Right atrium auricular region (tissue), 2 donors: Measurements from ENCODE around the gene LIF. TPM values are rescaled to one million over a fixed set of nuclear protein-coding genes. Genes with fewer than 3 reads are reported as not detected.

Source experiments
- DNase-seq: peaks from one replicate; pipeline ENCODE4 v3.0.0-alpha.2; 2019; ENCODE audit warnings: low spot score
- H3K27ac ChIP-seq, 2 donors: fragments of 200-600 bp; sonication (generic); 1 replicate in 1 of 2; 2 replicates in 1 of 2; pipeline ENCODE4 v1.5.1; 2016 to 2019
- H3K27me3 ChIP-seq, 2 donors: fragments of 200-600 bp; sonication (generic); one replicate each; pipeline versions ENCODE4 v1.5.1 to v1.6.0; 2017 to 2019
- H3K36me3 ChIP-seq: fragments of 200-600 bp; sonication (generic); one replicate; pipeline ENCODE4 v1.5.1; 2016
- H3K4me1 ChIP-seq, 2 donors: fragments of 200-600 bp; sonication (generic); one replicate each; pipeline versions ENCODE4 v1.5.1 to v1.6.0; 2017 to 2019
- H3K4me3 ChIP-seq, 2 donors: fragments of 200-600 bp; sonication (generic); 1 replicate in 1 of 2; 2 replicates in 1 of 2; pipeline ENCODE4 v1.5.1; 2017 to 2019; ENCODE audit warnings: mild to moderate bottlenecking in 1 of 2, moderate library complexity in 1 of 2
- H3K9me3 ChIP-seq, 2 donors: fragments of 200-600 bp; sonication (generic); one replicate each; pipeline ENCODE4 v1.5.1; 2019
- total RNA-seq, 2 donors: library from RNA; depleted of rRNA; stranded (reverse); fragments of >200 nt; gene quantifications; one replicate each; pipeline ENCODE4 v1.1.0, GENCODE V29; 2016
- TF ChIP-seq, protein P1 (sequence below), 2 donors: fragments of 200-600 bp; sonication (generic); IDR thresholded peaks; one replicate each; pipeline ENCODE4 v1.5.1; 2019; ENCODE audit warnings: antibody characterized with exemption in 2 of 2

LIF gene
- total RNA-seq, 2 donors from 2014 or later = 0.79 to 8.9 TPM

DNA sequence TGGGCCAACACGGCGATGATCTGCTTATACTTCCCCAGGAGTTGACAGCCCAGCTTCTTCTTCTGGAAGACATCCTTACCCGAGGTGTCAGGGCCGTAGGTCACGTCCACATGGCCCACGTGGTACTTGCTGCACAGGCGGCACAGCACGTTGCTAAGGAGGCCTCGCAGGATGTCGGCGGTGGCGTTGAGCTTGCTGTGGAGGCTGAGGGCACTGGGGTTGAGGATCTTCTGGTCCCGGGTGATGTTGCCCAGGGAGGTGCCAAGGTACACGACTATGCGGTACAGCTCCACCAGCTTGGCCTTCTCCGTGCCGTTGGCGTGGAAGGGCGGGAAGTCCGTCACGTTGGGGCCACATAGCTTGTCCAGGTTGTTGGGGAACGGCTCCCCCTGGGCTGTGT lies 2.9 kb downstream of the LIF start:
- H3K4me1 ChIP-seq = peaks cover 0 to 21% of the 10 kb centered on the region in 2 donors
- no peaks in the 10 kb centered on the region for H3K36me3 ChIP-seq
- no peaks in the 10 kb centered on the region for H3K9me3 ChIP-seq
- H3K27me3 ChIP-seq = peaks cover 0 to 4% of the 10 kb centered on the region in 2 donors
- H3K27ac ChIP-seq = no peak overlapping the region
- no peak for DNase-seq
- TF ChIP-seq, protein P1, sequence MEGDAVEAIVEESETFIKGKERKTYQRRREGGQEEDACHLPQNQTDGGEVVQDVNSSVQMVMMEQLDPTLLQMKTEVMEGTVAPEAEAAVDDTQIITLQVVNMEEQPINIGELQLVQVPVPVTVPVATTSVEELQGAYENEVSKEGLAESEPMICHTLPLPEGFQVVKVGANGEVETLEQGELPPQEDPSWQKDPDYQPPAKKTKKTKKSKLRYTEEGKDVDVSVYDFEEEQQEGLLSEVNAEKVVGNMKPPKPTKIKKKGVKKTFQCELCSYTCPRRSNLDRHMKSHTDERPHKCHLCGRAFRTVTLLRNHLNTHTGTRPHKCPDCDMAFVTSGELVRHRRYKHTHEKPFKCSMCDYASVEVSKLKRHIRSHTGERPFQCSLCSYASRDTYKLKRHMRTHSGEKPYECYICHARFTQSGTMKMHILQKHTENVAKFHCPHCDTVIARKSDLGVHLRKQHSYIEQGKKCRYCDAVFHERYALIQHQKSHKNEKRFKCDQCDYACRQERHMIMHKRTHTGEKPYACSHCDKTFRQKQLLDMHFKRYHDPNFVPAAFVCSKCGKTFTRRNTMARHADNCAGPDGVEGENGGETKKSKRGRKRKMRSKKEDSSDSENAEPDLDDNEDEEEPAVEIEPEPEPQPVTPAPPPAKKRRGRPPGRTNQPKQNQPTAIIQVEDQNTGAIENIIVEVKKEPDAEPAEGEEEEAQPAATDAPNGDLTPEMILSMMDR (IDR thresholded peaks at IDR 0.05) = no peak
- no peak overlapping the region for H3K4me3 ChIP-seq

DNA sequence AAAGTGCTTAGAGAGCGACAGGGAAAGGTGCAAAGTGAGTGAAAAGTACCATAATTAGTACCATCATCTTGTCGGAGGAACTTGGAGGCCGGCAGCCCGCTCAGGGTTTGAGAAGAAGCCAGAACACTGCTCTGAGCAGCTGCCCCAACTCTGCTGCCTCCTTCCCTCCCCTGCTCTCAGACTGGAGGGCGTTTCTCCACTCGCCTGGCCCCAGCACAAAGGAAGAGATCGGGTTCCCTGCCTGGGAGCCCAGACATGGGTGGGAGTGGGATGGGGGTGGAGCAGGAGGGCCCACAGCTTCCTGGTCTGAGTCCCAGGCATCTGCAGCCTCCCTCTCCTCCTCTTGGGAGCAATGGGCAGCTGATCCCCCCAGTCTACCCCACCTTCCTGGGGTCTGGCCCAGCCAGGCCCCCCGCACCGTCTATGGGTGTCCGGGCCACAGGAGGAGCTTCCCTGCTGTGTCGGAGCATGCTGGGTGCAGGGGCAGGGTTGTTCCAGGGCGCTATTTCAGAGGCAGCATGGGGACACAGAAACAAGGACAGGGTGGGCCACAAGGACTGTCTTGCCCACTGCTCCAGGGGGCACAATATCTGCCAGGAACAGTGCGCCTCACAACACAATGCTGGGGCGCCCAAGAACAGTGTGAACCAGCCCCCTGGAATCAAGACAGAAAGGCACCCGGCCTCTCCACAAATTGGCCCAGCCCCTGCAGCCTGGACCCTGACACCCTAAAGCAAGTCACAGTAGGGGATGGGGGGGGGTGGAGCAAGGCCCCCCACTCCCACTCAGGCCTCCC lies 4.8 kb downstream of the LIF start:
- H3K9me3 ChIP-seq = no peaks in the 10 kb centered on the region
- no peaks in the 10 kb centered on the region for H3K36me3 ChIP-seq
- TF ChIP-seq, protein P1 (IDR thresholded peaks at IDR 0.05) = no peak
- DNase-seq = no peak
- no peaks in the 10 kb centered on the region for H3K27me3 ChIP-seq
- H3K27ac ChIP-seq = no peak overlapping the region
- peaks cover 0 to 17% of the 10 kb centered on the region in 2 donors for H3K4me1 ChIP-seq
- H3K4me3 ChIP-seq = no peak overlapping the region

DNA sequence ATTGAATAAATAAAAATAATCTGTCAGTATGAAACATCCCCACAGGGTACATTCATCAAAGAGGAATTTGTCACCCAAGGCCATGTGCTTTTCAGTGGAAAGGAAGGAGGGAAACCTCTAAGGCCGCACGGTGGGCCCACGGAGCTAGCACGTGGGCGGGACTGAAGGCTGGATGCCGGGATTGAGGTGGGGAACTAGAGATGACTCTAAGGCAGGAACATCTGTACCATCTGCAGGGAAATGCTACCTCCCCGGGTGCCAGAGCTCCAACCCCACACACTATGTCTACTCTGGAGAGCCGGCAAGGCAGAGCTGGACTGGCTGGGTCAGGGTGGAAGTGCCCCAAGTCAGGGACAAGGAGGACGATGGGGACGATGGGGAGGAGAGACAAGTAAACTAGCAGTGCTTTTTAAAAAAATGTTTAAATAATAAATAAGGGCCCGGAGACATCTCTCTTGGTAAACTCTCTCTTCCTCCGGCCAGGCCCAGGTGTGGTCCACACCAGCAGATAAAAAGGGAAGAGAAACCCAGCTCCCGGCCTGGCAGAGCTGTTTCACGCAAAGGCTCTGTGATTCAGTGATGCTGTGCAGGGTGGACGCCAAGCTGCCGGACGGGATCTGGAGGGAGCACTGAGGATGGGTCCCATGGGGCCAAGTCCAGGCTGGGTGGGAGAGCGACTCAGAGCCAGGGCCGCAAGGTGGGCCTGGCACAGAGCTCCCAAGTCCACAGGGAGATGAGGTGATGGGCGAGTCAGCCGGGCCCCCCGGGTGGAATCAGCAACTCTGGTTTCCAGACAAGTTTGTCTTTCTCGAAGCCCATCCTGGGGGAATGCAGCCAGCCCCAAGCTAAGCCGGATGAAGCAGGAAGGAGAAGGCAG lies 5.8 kb downstream of the LIF start:
- H3K27ac ChIP-seq = no peak overlapping the region

DNA sequence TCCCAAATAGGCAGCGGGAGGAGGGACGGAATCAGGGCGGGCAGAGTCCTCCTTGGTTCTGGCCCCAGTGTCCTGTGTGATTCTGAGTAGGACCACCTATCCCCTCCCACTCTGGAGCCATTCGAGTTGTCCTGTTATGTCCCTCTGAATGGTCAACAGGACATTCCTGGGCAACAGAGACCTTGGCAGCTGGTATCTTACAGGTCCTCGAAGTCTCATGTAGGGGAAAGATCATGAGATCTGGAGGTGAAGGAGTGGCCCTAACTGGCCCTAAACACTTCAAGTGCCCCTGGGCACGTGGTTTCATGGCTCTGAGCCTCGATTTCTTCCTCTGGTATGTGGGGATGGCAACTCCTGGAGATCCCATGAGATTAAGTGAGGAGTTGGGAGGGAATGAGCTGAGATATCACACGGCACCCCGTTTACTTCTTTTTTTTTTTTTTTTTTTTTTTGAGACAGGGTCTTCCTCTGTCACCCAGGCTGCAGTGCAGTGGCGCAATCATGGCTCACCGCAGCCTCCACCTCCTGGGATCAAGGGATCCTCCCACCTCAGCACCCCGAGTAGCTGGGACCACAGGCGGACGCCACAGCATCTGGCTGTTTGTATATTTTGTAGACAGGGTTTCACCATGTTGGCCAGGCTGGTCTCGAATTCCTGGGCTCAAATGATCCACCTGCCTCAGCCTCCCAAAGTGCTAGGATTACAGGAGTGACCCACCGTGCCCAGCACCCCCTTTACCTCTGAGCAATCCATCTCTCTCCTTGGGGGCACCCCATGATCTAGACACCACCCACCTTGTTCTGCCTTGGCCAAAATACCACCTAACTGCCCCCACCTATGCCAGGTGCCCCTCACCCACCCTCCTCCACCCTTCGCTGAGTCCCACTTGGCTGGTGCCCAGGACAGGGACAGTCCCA lies 6.8 kb downstream of the LIF start:
- H3K27me3 ChIP-seq = no peaks in the 10 kb centered on the region
- no peaks in the 10 kb centered on the region for H3K9me3 ChIP-seq
- no peak overlapping the region for H3K4me3 ChIP-seq
- no peak for DNase-seq
- no peaks in the 10 kb centered on the region for H3K36me3 ChIP-seq
- TF ChIP-seq, protein P1 (IDR thresholded peaks at IDR 0.05) = no peak
- H3K4me1 ChIP-seq = peaks cover 0 to 3% of the 10 kb centered on the region in 2 donors
- no peak overlapping the region for H3K27ac ChIP-seq

More for the DNA sequence above, 5.8 kb downstream of the LIF start:
- Histone ChIP-seq H3K4me3 (no peak overlapping the region), H3K36me3 (no peaks in the 10 kb centered on the region), H3K4me1 (peaks cover 0 to 7% of the 10 kb centered on the region in 2 donors), H3K9me3 (no peaks in the 10 kb centered on the region), H3K27me3 (no peaks in the 10 kb centered on the region)
- DNase-seq = no peak
- TF ChIP-seq, protein P1 (IDR thresholded peaks at IDR 0.05) = no peak
